Measurements from ENCODE around the gene CEACAM4. TPM values are rescaled to one million over a fixed set of nuclear protein-coding genes. Genes with fewer than 3 reads are reported as not detected.

The CEACAM4 gene
- total and polyA plus RNA-seq, 2 of the 4 experiments (the other 2 are of a cell fraction): not detected

- Histone ChIP-seq H4K5ac (ENCODE audit: low read depth, low read length) (no peak overlapping the region), H3K79me1 (ENCODE audit: low read depth in 1 of 2, low read length in 2 of 2) (no peaks in the 10 kb centered on the region), H2BK120ac (ENCODE audit: low read depth, low read length) (no peak overlapping the region), H2AFZ (replicated peaks; ENCODE audit: low read length, poor library complexity) (no peak overlapping the region), H3K18ac (ENCODE audit: low read depth, low read length) (no peak overlapping the region), H3K9me3 (ENCODE audit: control insufficient read depth, insufficient read depth, low read length) (no peaks in the 10 kb centered on the region), H3K27ac (ENCODE audit: insufficient read depth, low read length) (no peak overlapping the region), H3K36me3 (ENCODE audit: control insufficient read depth, insufficient read depth, low read length) (no peaks in the 10 kb centered on the region), H2BK5ac (ENCODE audit: low read depth, low read length, poor library complexity, severe bottlenecking) (no peak overlapping the region), H4K20me1 (ENCODE audit: insufficient read depth, low read length) (no peaks in the 10 kb centered on the region), H3K9ac (ENCODE audit: low read depth, low read length) (no peak overlapping the region), H3K14ac (replicated peaks; ENCODE audit: low read depth, low read length) (no peak overlapping the region), H3K56ac (ENCODE audit: extremely low read depth, insufficient read depth, low read length) (no peak overlapping the region), H3K9me1 (ENCODE audit: insufficient read depth, low read length) (no peaks in the 10 kb centered on the region), H4K91ac (ENCODE audit: insufficient read depth, low read depth, low read length) (no peak overlapping the region), H4K8ac (ENCODE audit: low read depth in 2 of 2, low read length in 2 of 2) (no peak overlapping the region), H2BK15ac (ENCODE audit: low read depth, low read length) (no peak overlapping the region), H3K4me1 (ENCODE audit: control insufficient read depth, insufficient read depth, low read length) (no peaks in the 10 kb centered on the region), H3K4ac (ENCODE audit: low read depth, low read length) (no peak overlapping the region), H3K23ac (ENCODE audit: low read depth, low read length) (no peak overlapping the region), H3K27me3 (ENCODE audit: control insufficient read depth, insufficient read depth, low read length) (peaks cover 2% of the 10 kb centered on the region; the same call in 1 of the 2 replicates), H2AK9ac (replicated peaks; ENCODE audit: low read depth, low read length, poor library complexity) (no peak overlapping the region), H2BK20ac (ENCODE audit: low read depth, low read length) (no peak overlapping the region), H3K4me2 (ENCODE audit: low read depth, low read length) (no peak overlapping the region), H2AK5ac (ENCODE audit: low read depth, low read length) (no peak overlapping the region), H3K4me3 (ENCODE audit: insufficient read depth, low read depth, low read length) (no peak overlapping the region)
- ChIA-PET POLR2A (ENCODE audit: unreplicated experiment) (no interaction called here), CTCF (no interaction called here)
- ATAC-seq (ENCODE audit: low read depth) (no peak), DNase-seq (no peak)
- WGBS, 2 experiments (ENCODE audit: extremely low coverage in 2 of 2, insufficient read length in 1 of 2): no CpG with 5 or more reads among the region's 7 CpGs
- in situ Hi-C loops (cut with MboI; ENCODE audit: low sequenced_read_pairs): no loop called here
- no TSS peak for BruUV-seq (replicated peaks)
- TF ChIP-seq, protein P1, sequence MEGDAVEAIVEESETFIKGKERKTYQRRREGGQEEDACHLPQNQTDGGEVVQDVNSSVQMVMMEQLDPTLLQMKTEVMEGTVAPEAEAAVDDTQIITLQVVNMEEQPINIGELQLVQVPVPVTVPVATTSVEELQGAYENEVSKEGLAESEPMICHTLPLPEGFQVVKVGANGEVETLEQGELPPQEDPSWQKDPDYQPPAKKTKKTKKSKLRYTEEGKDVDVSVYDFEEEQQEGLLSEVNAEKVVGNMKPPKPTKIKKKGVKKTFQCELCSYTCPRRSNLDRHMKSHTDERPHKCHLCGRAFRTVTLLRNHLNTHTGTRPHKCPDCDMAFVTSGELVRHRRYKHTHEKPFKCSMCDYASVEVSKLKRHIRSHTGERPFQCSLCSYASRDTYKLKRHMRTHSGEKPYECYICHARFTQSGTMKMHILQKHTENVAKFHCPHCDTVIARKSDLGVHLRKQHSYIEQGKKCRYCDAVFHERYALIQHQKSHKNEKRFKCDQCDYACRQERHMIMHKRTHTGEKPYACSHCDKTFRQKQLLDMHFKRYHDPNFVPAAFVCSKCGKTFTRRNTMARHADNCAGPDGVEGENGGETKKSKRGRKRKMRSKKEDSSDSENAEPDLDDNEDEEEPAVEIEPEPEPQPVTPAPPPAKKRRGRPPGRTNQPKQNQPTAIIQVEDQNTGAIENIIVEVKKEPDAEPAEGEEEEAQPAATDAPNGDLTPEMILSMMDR (conservative IDR thresholded peaks at IDR 0.05; ENCODE audit: low read depth, low read length): no peak
- no peak for TF ChIP-seq BHLHE40 (IDR thresholded peaks at IDR 0.05; ENCODE audit: low read depth, low read length)
- no peak for TF ChIP-seq CHD1 (IDR thresholded peaks at IDR 0.05; ENCODE audit: low read depth, low read length)
- no peak for TF ChIP-seq RCOR1 (IDR thresholded peaks at IDR 0.05; ENCODE audit: insufficient replicate concordance, low read length)
- no peak for TF ChIP-seq RFX5 (IDR thresholded peaks at IDR 0.05; ENCODE audit: low read depth, low read length)
- TF ChIP-seq ELK1 (IDR thresholded peaks at IDR 0.05; ENCODE audit: borderline replicate concordance, low read depth, low read length): no peak
- dilution Hi-C loops (cut with HindIII; ENCODE audit: low sequenced_read_pairs, unreplicated experiment): no loop called here
- intact Hi-C loops (cut with micrococcal nuclease): no loop called here
Measured at GRCh38 chr19:41624515-41624914, 2.4 kb downstream of the CEACAM4 start.
